Endometrial microvascular endothelial cells (primary cell): Measurements from ENCODE around the gene CPSF4. TPM values are rescaled to one million over a fixed set of nuclear protein-coding genes. Genes with fewer than 3 reads are reported as not detected.

Experiments
- total RNA-seq: library from RNA; depleted of rRNA; stranded (reverse); fragments of >200 nt; gene quantifications from one replicate; pipeline ENCODE4 v1.2.3, GENCODE V29; 2015; ENCODE audit errors: inconsistent ontology term

The CPSF4 gene
- total RNA-seq, 1 donor from 2014 or later = 25.1 TPM

Other genes with a start within 250 kb of the CPSF4 start
- not detected for gene KPNA7, start 230.8 kb upstream of the CPSF4 start, total RNA-seq
- gene MYH16, start 166.1 kb upstream of the CPSF4 start, total RNA-seq = 0.93 TPM
- 255 TPM for gene ARPC1A, start 113.0 kb upstream of the CPSF4 start, total RNA-seq
- 453 TPM for gene ARPC1B, start 64.2 kb upstream of the CPSF4 start, total RNA-seq
- 147 TPM for gene PDAP1, start 30.3 kb upstream of the CPSF4 start, total RNA-seq
- gene BUD31, start 30.0 kb upstream of the CPSF4 start, total RNA-seq = 85.7 TPM
- gene PTCD1, start 145 bp upstream of the CPSF4 start, total RNA-seq = 3.0 TPM
- 4,245 TPM for gene ATP5MF, start 27.2 kb downstream of the CPSF4 start, total RNA-seq
- 3.3 TPM for gene ZNF789, start 33.9 kb downstream of the CPSF4 start, total RNA-seq
- 28.1 TPM for gene ZNF394, start 61.3 kb downstream of the CPSF4 start, total RNA-seq
- 8.5 TPM for gene ZKSCAN5, start 65.7 kb downstream of the CPSF4 start, total RNA-seq
- 3.9 TPM for gene FAM200A, start 113.2 kb downstream of the CPSF4 start, total RNA-seq
- 17.9 TPM for gene ZNF655, start 119.7 kb downstream of the CPSF4 start, total RNA-seq
- not detected for gene TMEM225B, start 159.3 kb downstream of the CPSF4 start, total RNA-seq
- 17.3 TPM for gene ZSCAN25, start 178.0 kb downstream of the CPSF4 start, total RNA-seq
- not detected for gene CYP3A5, start 241.1 kb downstream of the CPSF4 start, total RNA-seq